Karpas-422 (cell line): Measurements from ENCODE around the gene KRTAP2-4. TPM values are rescaled to one million over a fixed set of nuclear protein-coding genes. Genes with fewer than 3 reads are reported as not detected.
"Not testable (repeated sequence)": the region's sequence is repeated elsewhere in the genome, so short reads cannot be mapped to it uniquely, and the experiment has no call there.

Source experiments
- DNase-seq: peaks from one replicate; pipeline ENCODE4 v3.0.0-alpha.2; 2015
- H2AFZ ChIP-seq: fragments of 200-600 bp; sonication (generic); 2 replicates; pipeline ENCODE4 v1.6.1; 2014; ENCODE audit warnings: antibody characterized with exemption, low read length, mixed read lengths
- H3K27ac ChIP-seq: fragments of 200-600 bp; sonication (generic); 2 replicates; pipeline ENCODE4 v1.5.1; 2014; ENCODE audit warnings: mild to moderate bottlenecking, low read length, moderate library complexity
- H3K27me3 ChIP-seq: fragments of 200-600 bp; sonication (generic); 2 replicates; pipeline ENCODE4 v1.6.1; 2014; ENCODE audit warnings: low read length, mixed read lengths
- H3K36me3 ChIP-seq: fragments of 200-600 bp; sonication (generic); 2 replicates; pipeline ENCODE4 v1.6.1; 2014; ENCODE audit warnings: low read length, mixed read lengths; ENCODE audit not compliant: insufficient read depth
- H3K4me1 ChIP-seq: fragments of 200-600 bp; sonication (generic); 2 replicates; pipeline ENCODE4 v1.6.1; 2014; ENCODE audit warnings: mild to moderate bottlenecking, low read length, mixed read lengths
- H3K4me2 ChIP-seq: fragments of 200-600 bp; sonication (generic); 2 replicates; pipeline ENCODE4 v1.6.1; 2014; ENCODE audit warnings: low read length, low read depth, mild to moderate bottlenecking; ENCODE audit not compliant: poor library complexity, severe bottlenecking
- H3K4me3 ChIP-seq: fragments of 200-600 bp; sonication (generic); 2 replicates; pipeline ENCODE4 v1.5.1; 2014; ENCODE audit warnings: mild to moderate bottlenecking, antibody characterized with exemption, low read length, mixed read lengths
- H3K79me2 ChIP-seq: fragments of 200-600 bp; sonication (generic); 2 replicates; pipeline ENCODE4 v1.6.1; 2014; ENCODE audit warnings: mild to moderate bottlenecking, low read length, mixed read lengths
- H3K9ac ChIP-seq: fragments of 200-600 bp; sonication (generic); 2 replicates; pipeline ENCODE4 v1.6.0; 2014; ENCODE audit warnings: low read length
- H3K9me2 ChIP-seq: fragments of 200-600 bp; sonication (generic), shearing (Covaris generic); replicated peaks from 2 replicates; pipeline ENCODE4 v1.6.0; 2014; ENCODE audit warnings: mild to moderate bottlenecking, low read length, moderate library complexity; ENCODE audit not compliant: insufficient read depth
- H3K9me3 ChIP-seq: fragments of 300-700, 200-600 bp; sonication (generic); 2 replicates; pipeline ENCODE4 v1.6.1; 2014; ENCODE audit warnings: low read length, mixed read lengths
- H4K20me1 ChIP-seq: fragments of 200-600 bp; sonication (generic); 2 replicates; pipeline ENCODE4 v1.6.1; 2014; ENCODE audit warnings: mild to moderate bottlenecking, antibody characterized with exemption, low read length, low read depth; ENCODE audit not compliant: insufficient read depth
- total RNA-seq: library from RNA; depleted of rRNA; stranded (reverse); fragments of >200 nt; shearing (Covaris generic); gene quantifications from 2 replicates; pipeline ENCODE4 v1.2.3, GENCODE V29; 2014; ENCODE audit warnings: low replicate concordance

KRTAP2-4 gene
- total RNA-seq, 1 experiment from 2014 or later: not detected

- H2AFZ ChIP-seq: no peak overlapping the region
- H3K4me2 ChIP-seq: no peak overlapping the region
- no peak overlapping the region for H3K27ac ChIP-seq
- no peaks in the 10 kb centered on the region for H4K20me1 ChIP-seq
- H3K27me3 ChIP-seq: no peaks in the 10 kb centered on the region
- H3K9ac ChIP-seq: no peak overlapping the region
- H3K4me3 ChIP-seq: no peak overlapping the region
- peak; percentile 27 for DNase-seq
- no peaks in the 10 kb centered on the region for H3K36me3 ChIP-seq
- no peaks in the 10 kb centered on the region for H3K9me3 ChIP-seq
- H3K79me2 ChIP-seq: no peaks in the 10 kb centered on the region
- H3K4me1 ChIP-seq: no peaks in the 10 kb centered on the region
- H3K9me2 ChIP-seq: no peaks in the 10 kb centered on the region
Measured at GRCh38 chr17:41054025-41054424, 11.7 kb downstream of the KRTAP2-4 start.

- Histone ChIP-seq H3K27ac (no peak overlapping the region), H3K4me1 (no peaks in the 10 kb centered on the region), H4K20me1 (no peaks in the 10 kb centered on the region), H3K9ac (no peak overlapping the region), H3K36me3 (no peaks in the 10 kb centered on the region), H3K4me2 (no peak overlapping the region), H3K27me3 (no peaks in the 10 kb centered on the region), H3K9me3 (no peaks in the 10 kb centered on the region), H3K4me3 (no peak overlapping the region), H2AFZ (no peak overlapping the region), H3K79me2 (no peaks in the 10 kb centered on the region), H3K9me2 (no peaks in the 10 kb centered on the region)
- DNase-seq: no peak
Measured at GRCh38 chr17:41052566-41052965, 13.1 kb downstream of the KRTAP2-4 start.

- H3K4me1 ChIP-seq: no peaks in the 10 kb centered on the region
- no peak overlapping the region for H3K4me3 ChIP-seq
- no peaks in the 10 kb centered on the region for H3K79me2 ChIP-seq
- no peaks in the 10 kb centered on the region for H3K27me3 ChIP-seq
- DNase-seq: peak; percentile 10
- no peaks in the 10 kb centered on the region for H3K36me3 ChIP-seq
- no peak overlapping the region for H2AFZ ChIP-seq
- no peak overlapping the region for H3K4me2 ChIP-seq
- H3K9me3 ChIP-seq: no peaks in the 10 kb centered on the region
- H3K27ac ChIP-seq: no peak overlapping the region
- no peaks in the 10 kb centered on the region for H4K20me1 ChIP-seq
- no peak overlapping the region for H3K9ac ChIP-seq
- no peaks in the 10 kb centered on the region for H3K9me2 ChIP-seq
Measured at GRCh38 chr17:41049110-41049509, 16.6 kb downstream of the KRTAP2-4 start.

GRCh38 chr17:41048441-41048840 lies 17.2 kb downstream of the KRTAP2-4 start:
- peak; percentile 1 for DNase-seq
- Histone ChIP-seq H3K9me3 (no peaks in the 10 kb centered on the region), H3K4me1 (no peaks in the 10 kb centered on the region), H2AFZ (no peak overlapping the region), H3K27me3 (no peaks in the 10 kb centered on the region), H4K20me1 (no peaks in the 10 kb centered on the region), H3K79me2 (no peaks in the 10 kb centered on the region), H3K36me3 (no peaks in the 10 kb centered on the region), H3K27ac (no peak overlapping the region), H3K4me2 (no peak overlapping the region), H3K9me2 (no peaks in the 10 kb centered on the region), H3K4me3 (no peak overlapping the region), H3K9ac (no peak overlapping the region)

- H3K36me3 ChIP-seq, H3K79me2 ChIP-seq, H3K9me3 ChIP-seq, H3K27ac ChIP-seq, H3K4me1 ChIP-seq, H3K4me3 ChIP-seq, H3K4me2 ChIP-seq, H3K27me3 ChIP-seq, H3K9me2 ChIP-seq, H2AFZ ChIP-seq, H4K20me1 ChIP-seq, H3K9ac ChIP-seq: not testable (repeated sequence)
- DNase-seq: peak; percentile 30
Measured at GRCh38 chr17:41046735-41047465, 18.8 kb downstream of the KRTAP2-4 start, which contains the start of gene KRTAP2-1. TSS of gene KRTAP2-1 (minus strand) at chr17:41047316. CDS start at chr17:41047267, 49 bp downstream.

GRCh38 chr17:41042953-41043352 lies 22.7 kb downstream of the KRTAP2-4 start:
- no peaks in the 10 kb centered on the region for H3K27me3 ChIP-seq
- H3K4me3 ChIP-seq: no peak overlapping the region
- no peak overlapping the region for H3K9ac ChIP-seq
- H3K4me2 ChIP-seq: no peak overlapping the region
- no peaks in the 10 kb centered on the region for H3K9me2 ChIP-seq
- no peak overlapping the region for H2AFZ ChIP-seq
- no peak for DNase-seq
- no peaks in the 10 kb centered on the region for H3K9me3 ChIP-seq
- no peaks in the 10 kb centered on the region for H3K4me1 ChIP-seq
- H3K36me3 ChIP-seq: no peaks in the 10 kb centered on the region
- no peaks in the 10 kb centered on the region for H3K79me2 ChIP-seq
- no peaks in the 10 kb centered on the region for H4K20me1 ChIP-seq
- H3K27ac ChIP-seq: no peak overlapping the region

- not testable (repeated sequence) for H2AFZ ChIP-seq, H3K9me2 ChIP-seq, H3K9me3 ChIP-seq, H3K4me2 ChIP-seq, H3K27me3 ChIP-seq, H3K4me3 ChIP-seq, H3K79me2 ChIP-seq, H3K27ac ChIP-seq, H3K9ac ChIP-seq, H3K4me1 ChIP-seq, H3K36me3 ChIP-seq, DNase-seq, H4K20me1 ChIP-seq
Measured at GRCh38 chr17:41040783-41041571, 24.7 kb downstream of the KRTAP2-4 start, which contains the start of gene KRTAP1-1. TSS of gene KRTAP1-1 (minus strand) at chr17:41041450. CDS start at chr17:41041397, 53 bp downstream.

- Histone ChIP-seq H3K4me1 (no peaks in the 10 kb centered on the region), H3K4me3 (no peak overlapping the region), H3K27ac (no peak overlapping the region), H4K20me1 (no peaks in the 10 kb centered on the region), H3K79me2 (no peaks in the 10 kb centered on the region), H3K9ac (no peak overlapping the region), H3K36me3 (no peaks in the 10 kb centered on the region), H3K4me2 (no peak overlapping the region), H3K9me3 (no peaks in the 10 kb centered on the region), H2AFZ (no peak overlapping the region), H3K27me3 (no peaks in the 10 kb centered on the region), H3K9me2 (no peaks in the 10 kb centered on the region)
- DNase-seq: no peak
Measured at GRCh38 chr17:41037853-41038350, 27.8 kb downstream of the KRTAP2-4 start.
